SK-N-SH (cell line): ENCODE measurements around the gene DVL1. TPM values are rescaled to one million over a fixed set of nuclear protein-coding genes. Genes with fewer than 3 reads are reported as not detected.
A peak's percentile ranks its signal among the peaks of the same experiment; 100 is the strongest.

Experiments used
- CTCF ChIA-PET: fragments of 300-600, 350-600 bp; formaldehyde crosslinking; extraction: SDS; loops from one replicate; lab custom pipeline; 2021; lab: Yijun Ruan, JAX
- POLR2A ChIA-PET: fragments of 350-600 bp; sonication (Branson Sonifier 250); formaldehyde crosslinking; extraction: SDS; loops from one replicate; lab custom pipeline; 2020; ENCODE audit warnings: antibody characterized with exemption, inconsistent platforms; lab: Yijun Ruan, JAX
- DNase-seq: peaks from one replicate; pipeline ENCODE4 v3.0.0; 2012
- H2AFZ ChIP-seq: fragments of 200-600 bp; sonication (generic); 2 replicates; pipeline ENCODE4 v1.8.1; 2016; ENCODE audit warnings: antibody characterized with exemption, mild to moderate bottlenecking, low read depth
- H3F3A ChIP-seq: fragments of 200-600 bp; sonication (generic); replicated peaks from 2 replicates; pipeline ENCODE3; 2016; ENCODE audit warnings: antibody characterized with exemption, mild to moderate bottlenecking; ENCODE audit not compliant: insufficient read depth
- H3K27ac ChIP-seq, 2 experiments: fragments of 200-500 bp in 1 of 2; fragments of 200-600 bp in 1 of 2; sonication (Bioruptor generic) in 1 of 2; sonication (generic), shearing (Covaris generic) in 1 of 2; 2 replicates each; pipeline versions ENCODE4 v1.5.1 to v1.6.1; 2014 to 2016; ENCODE audit warnings: low read depth in 2 of 2, inconsistent platforms in 1 of 2, low read length in 1 of 2, mild to moderate bottlenecking in 1 of 2, mixed read lengths in 1 of 2
- H3K27me3 ChIP-seq: fragments of 200-600 bp; sonication (generic), shearing (Covaris generic); 2 replicates; pipeline ENCODE4 v1.6.1; 2016; ENCODE audit warnings: mixed run types; ENCODE audit not compliant: insufficient read depth
- H3K36me3 ChIP-seq, 2 experiments: fragments of 200-500 bp in 1 of 2; fragments of 200-600 bp in 1 of 2; sonication (Bioruptor generic) in 1 of 2; sonication (generic) in 1 of 2; replicated peaks in 1 of 2; 2 replicates each; pipeline versions ENCODE3 to v1.5.1; 2014 to 2016; ENCODE audit warnings: low read length in 1 of 2, mild to moderate bottlenecking in 1 of 2; ENCODE audit not compliant: insufficient read depth in 2 of 2, control insufficient read depth in 1 of 2
- H3K4me1 ChIP-seq, 2 experiments: fragments of 200-500 bp in 1 of 2; fragments of 200-600 bp in 1 of 2; sonication (Bioruptor generic) in 1 of 2; sonication (generic), shearing (Covaris generic) in 1 of 2; 2 replicates each; pipeline versions ENCODE4 v1.5.1 to v1.6.1; 2014 to 2016; ENCODE audit warnings: low read depth in 1 of 2, low read length in 1 of 2, mixed run types in 1 of 2; ENCODE audit not compliant: insufficient read depth in 2 of 2, control insufficient read depth in 1 of 2
- H3K4me2 ChIP-seq: fragments of 200-600 bp; sonication (generic), shearing (Covaris generic); 2 replicates; pipeline ENCODE4 v1.6.1; 2017; ENCODE audit warnings: mixed run types
- H3K4me3 ChIP-seq, 2 experiments: fragments of 200-500 bp in 1 of 2; fragments of 200-600 bp in 1 of 2; sonication (Bioruptor generic) in 1 of 2; sonication (generic), shearing (Covaris generic) in 1 of 2; 2 replicates each; pipeline versions ENCODE4 v1.5.1 to v1.8.1; 2014 to 2016; ENCODE audit warnings: low read depth in 2 of 2, inconsistent platforms in 1 of 2, low read length in 1 of 2, mild to moderate bottlenecking in 1 of 2, mixed read lengths in 1 of 2, moderate library complexity in 1 of 2
- H3K79me2 ChIP-seq: fragments of 200-600 bp; sonication (generic); 2 replicates; pipeline ENCODE4 v1.8.1; 2017; ENCODE audit warnings: mild to moderate bottlenecking; ENCODE audit not compliant: insufficient read depth
- H3K9ac ChIP-seq: fragments of 200-600 bp; sonication (generic); 2 replicates; pipeline ENCODE4 v1.6.1; 2017; ENCODE audit warnings: mixed run types
- H3K9me2 ChIP-seq: fragments of 200-600 bp; sonication (generic); 2 replicates; pipeline ENCODE4 v1.6.1; 2017; ENCODE audit warnings: mixed run types
- H3K9me3 ChIP-seq: fragments of 200-600 bp; sonication (generic); 2 replicates; pipeline ENCODE4 v1.6.1; 2017; ENCODE audit warnings: mixed run types, mild to moderate bottlenecking, moderate library complexity
- H4K20me1 ChIP-seq: fragments of 200-600 bp; sonication (generic); 2 replicates; pipeline ENCODE4 v1.6.1; 2017; ENCODE audit warnings: mild to moderate bottlenecking, mixed run types; ENCODE audit not compliant: insufficient read depth
- ELF1 ChIP-seq: IDR thresholded peaks from 2 replicates; pipeline ENCODE4 v1.4.0; 2012
- EZH2phosphoT487 ChIP-seq: fragments of 200-600 bp; sonication (generic); IDR thresholded peaks from 2 replicates; pipeline ENCODE4 v1.6.1; 2017; ENCODE audit warnings: low read depth, mixed run types, mild to moderate bottlenecking, antibody characterized with exemption, moderate library complexity, borderline replicate concordance
- FOSL2 ChIP-seq: IDR thresholded peaks from 2 replicates; pipeline ENCODE4 v1.4.0; 2012; ENCODE audit warnings: low read depth, mild to moderate bottlenecking, moderate library complexity, borderline replicate concordance
- MEF2A ChIP-seq: IDR thresholded peaks from 2 replicates; pipeline ENCODE4 v1.4.0; 2012; ENCODE audit warnings: low read depth, borderline replicate concordance
- SMC3 ChIP-seq: IDR thresholded peaks from 2 replicates; pipeline ENCODE4 v1.6.1; 2012; ENCODE audit warnings: low read depth, low read length, improper control_type of control experiment
- TEAD4 ChIP-seq: IDR thresholded peaks from 2 replicates; pipeline ENCODE4 v1.4.0; 2012; ENCODE audit warnings: mild to moderate bottlenecking, borderline replicate concordance; ENCODE audit not compliant: insufficient read depth
- YY1 ChIP-seq: IDR thresholded peaks from 2 replicates; pipeline ENCODE4 v1.4.0; 2012; ENCODE audit warnings: low read depth, mild to moderate bottlenecking
- WGBS: methylation state at CpG from one replicate; pipeline ENCODE4 v1.1.6; 2017; ENCODE audit warnings: low lambda C conversion rate; 5-methylcytosine and 5-hydroxymethylcytosine counted together
- polyA plus RNA-seq, 3 experiments: library from polyadenylated mRNA; depleted of rRNA; stranded (reverse); fragments of >200 nt; gene quantifications; 2 replicates each; pipeline ENCODE4 v1.2.3, GENCODE V29; 2012
- TF ChIP-seq, protein P1 (sequence below): fragments of 200-600 bp; sonication (generic); IDR thresholded peaks from 2 replicates; pipeline ENCODE4 v1.6.1; 2017; ENCODE audit warnings: antibody characterized with exemption, mild to moderate bottlenecking, moderate library complexity
- TF ChIP-seq, protein P2 (sequence below): IDR thresholded peaks from 2 replicates; pipeline ENCODE4 v1.6.1; 2012; ENCODE audit warnings: mild to moderate bottlenecking, low read depth, low read length, moderate library complexity

The DVL1 gene
- polyA plus RNA-seq, 1 of the 3 experiments (the other 2 are of a cell fraction): 32.0 TPM

GRCh38 chr1:1302006-1302430 lies 47.2 kb downstream of the DVL1 start:
- no peak overlapping the region for H2AFZ ChIP-seq
- H3K36me3 ChIP-seq: peaks cover 0 to 3% of the 10 kb centered on the region in 2 experiments
- TF ChIP-seq, protein P1, sequence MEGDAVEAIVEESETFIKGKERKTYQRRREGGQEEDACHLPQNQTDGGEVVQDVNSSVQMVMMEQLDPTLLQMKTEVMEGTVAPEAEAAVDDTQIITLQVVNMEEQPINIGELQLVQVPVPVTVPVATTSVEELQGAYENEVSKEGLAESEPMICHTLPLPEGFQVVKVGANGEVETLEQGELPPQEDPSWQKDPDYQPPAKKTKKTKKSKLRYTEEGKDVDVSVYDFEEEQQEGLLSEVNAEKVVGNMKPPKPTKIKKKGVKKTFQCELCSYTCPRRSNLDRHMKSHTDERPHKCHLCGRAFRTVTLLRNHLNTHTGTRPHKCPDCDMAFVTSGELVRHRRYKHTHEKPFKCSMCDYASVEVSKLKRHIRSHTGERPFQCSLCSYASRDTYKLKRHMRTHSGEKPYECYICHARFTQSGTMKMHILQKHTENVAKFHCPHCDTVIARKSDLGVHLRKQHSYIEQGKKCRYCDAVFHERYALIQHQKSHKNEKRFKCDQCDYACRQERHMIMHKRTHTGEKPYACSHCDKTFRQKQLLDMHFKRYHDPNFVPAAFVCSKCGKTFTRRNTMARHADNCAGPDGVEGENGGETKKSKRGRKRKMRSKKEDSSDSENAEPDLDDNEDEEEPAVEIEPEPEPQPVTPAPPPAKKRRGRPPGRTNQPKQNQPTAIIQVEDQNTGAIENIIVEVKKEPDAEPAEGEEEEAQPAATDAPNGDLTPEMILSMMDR: peak; percentile 51
- no peak for TF ChIP-seq SMC3
- POLR2A ChIA-PET: no interaction called here
- peaks cover 13 to 44% of the 10 kb centered on the region in 2 experiments; a peak in 2 of 4 replicates for H3K4me1 ChIP-seq
- H3K9ac ChIP-seq: no peak overlapping the region
- DNase-seq: peak; percentile 63
- H3K27ac ChIP-seq: no peak overlapping the region; a peak in 1 of 4 replicates
- no peaks in the 10 kb centered on the region for H3K9me3 ChIP-seq
- no peaks in the 10 kb centered on the region for H3K27me3 ChIP-seq
- peaks cover 28% of the 10 kb centered on the region for H3K79me2 ChIP-seq
- no CpG with 5 or more reads among the region's 9 CpGs for WGBS
- H3K4me2 ChIP-seq: no peak overlapping the region
- no peaks in the 10 kb centered on the region for H3K9me2 ChIP-seq
- CTCF ChIA-PET: interaction anchor here (1.0 to 3.7 kb wide), 2 partner anchors 11 to 24 kb away, joined by 3 to 44 read pairs; no protein-coding TSS in a partner anchor
- H3K4me3 ChIP-seq: no peak overlapping the region
- no peaks in the 10 kb centered on the region for H3F3A ChIP-seq
- peaks cover 11% of the 10 kb centered on the region; the same call in 1 of the 2 replicates for H4K20me1 ChIP-seq

DNA sequence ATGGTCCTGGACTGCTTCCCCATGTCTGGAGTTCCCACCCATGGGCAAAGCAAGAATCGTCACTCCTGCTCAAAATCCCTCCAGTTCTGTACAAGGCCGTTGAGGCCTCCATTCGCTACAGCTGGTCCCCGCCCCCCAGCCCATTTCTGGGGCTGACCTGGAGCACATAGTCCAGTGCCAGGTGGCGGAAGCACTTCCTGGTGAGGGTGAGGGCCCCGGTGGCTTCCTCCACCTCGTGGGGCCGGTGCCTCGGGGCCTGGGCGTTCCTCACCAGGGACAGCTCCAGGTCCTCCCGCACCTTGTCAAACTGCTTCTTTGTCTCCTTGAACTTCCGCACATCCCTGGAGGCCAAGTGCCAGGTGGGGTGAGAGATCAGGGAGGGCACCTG lies 48.9 kb downstream of the DVL1 start:
- no peak for DNase-seq
- Histone ChIP-seq H3K9ac (no peak overlapping the region), H3K4me2 (no peak overlapping the region), H3K9me2 (no peaks in the 10 kb centered on the region), H3K27ac (no peak overlapping the region), H3F3A (no peaks in the 10 kb centered on the region), H3K79me2 (peaks cover 11% of the 10 kb centered on the region), H3K4me1 (peaks cover 6 to 27% of the 10 kb centered on the region in 2 experiments; a peak in 2 of 4 replicates), H4K20me1 (peaks cover 8% of the 10 kb centered on the region; the same call in 1 of the 2 replicates), H3K4me3 (no peak overlapping the region), H3K27me3 (no peaks in the 10 kb centered on the region), H3K9me3 (no peaks in the 10 kb centered on the region), H2AFZ (no peak overlapping the region), H3K36me3 (peaks cover 0 to 8% of the 10 kb centered on the region in 2 experiments)
- POLR2A ChIA-PET: no interaction called here
- CTCF ChIA-PET: interaction anchor here (0.9 to 2.8 kb wide), 4 partner anchors 9 to 48 kb away, joined by 3 to 10 read pairs (median 4); partner anchors contain the start of gene DVL1
- no CpG with 5 or more reads among the region's 12 CpGs for WGBS
- TF ChIP-seq, protein P2, sequence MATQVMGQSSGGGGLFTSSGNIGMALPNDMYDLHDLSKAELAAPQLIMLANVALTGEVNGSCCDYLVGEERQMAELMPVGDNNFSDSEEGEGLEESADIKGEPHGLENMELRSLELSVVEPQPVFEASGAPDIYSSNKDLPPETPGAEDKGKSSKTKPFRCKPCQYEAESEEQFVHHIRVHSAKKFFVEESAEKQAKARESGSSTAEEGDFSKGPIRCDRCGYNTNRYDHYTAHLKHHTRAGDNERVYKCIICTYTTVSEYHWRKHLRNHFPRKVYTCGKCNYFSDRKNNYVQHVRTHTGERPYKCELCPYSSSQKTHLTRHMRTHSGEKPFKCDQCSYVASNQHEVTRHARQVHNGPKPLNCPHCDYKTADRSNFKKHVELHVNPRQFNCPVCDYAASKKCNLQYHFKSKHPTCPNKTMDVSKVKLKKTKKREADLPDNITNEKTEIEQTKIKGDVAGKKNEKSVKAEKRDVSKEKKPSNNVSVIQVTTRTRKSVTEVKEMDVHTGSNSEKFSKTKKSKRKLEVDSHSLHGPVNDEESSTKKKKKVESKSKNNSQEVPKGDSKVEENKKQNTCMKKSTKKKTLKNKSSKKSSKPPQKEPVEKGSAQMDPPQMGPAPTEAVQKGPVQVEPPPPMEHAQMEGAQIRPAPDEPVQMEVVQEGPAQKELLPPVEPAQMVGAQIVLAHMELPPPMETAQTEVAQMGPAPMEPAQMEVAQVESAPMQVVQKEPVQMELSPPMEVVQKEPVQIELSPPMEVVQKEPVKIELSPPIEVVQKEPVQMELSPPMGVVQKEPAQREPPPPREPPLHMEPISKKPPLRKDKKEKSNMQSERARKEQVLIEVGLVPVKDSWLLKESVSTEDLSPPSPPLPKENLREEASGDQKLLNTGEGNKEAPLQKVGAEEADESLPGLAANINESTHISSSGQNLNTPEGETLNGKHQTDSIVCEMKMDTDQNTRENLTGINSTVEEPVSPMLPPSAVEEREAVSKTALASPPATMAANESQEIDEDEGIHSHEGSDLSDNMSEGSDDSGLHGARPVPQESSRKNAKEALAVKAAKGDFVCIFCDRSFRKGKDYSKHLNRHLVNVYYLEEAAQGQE: no peak
- TF ChIP-seq FOSL2: no peak
- no peak for TF ChIP-seq EZH2phosphoT487
- no peak for TF ChIP-seq MEF2A
- TF ChIP-seq TEAD4: no peak
- TF ChIP-seq ELF1: no peak
- TF ChIP-seq, protein P1: no peak; the same call in 1 of the 2 replicates
- no peak for TF ChIP-seq YY1
